Measurements from ENCODE around the gene CLDN10.

DNA sequence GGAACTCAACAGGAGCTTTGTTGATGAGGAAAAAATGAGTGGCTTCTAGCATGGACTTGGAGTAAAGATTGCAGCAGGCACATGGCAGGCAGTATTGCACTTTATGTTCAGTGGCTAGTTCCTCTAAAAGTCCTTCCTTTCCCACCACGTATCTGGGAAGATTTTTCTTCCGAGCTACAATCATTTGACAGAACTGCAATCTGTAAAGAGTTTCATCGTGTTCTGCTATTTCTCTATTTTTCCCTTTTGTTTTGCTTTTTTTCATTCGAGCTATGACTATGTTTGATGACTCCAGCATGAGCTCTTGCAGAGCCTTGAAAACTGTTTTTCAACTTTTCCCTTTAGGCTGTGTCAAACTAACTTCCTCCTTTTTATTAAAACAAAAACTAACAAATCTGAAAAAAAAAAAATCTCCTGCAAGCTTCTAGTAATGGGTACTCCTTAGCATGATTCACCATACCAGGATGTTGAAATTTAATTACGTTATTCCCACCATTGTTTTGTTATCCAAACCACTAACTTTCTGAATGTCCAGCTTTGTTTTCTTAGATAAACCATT lies 12.3 kb downstream of the CLDN10 start:
- no peak for TF ChIP-seq CEBPB (IDR thresholded peaks at IDR 0.05)
- TF ChIP-seq EP300 (IDR thresholded peaks at IDR 0.05; ENCODE audit: borderline replicate concordance) = no peak
- no peak for TF ChIP-seq FOXM1 (IDR thresholded peaks at IDR 0.05; ENCODE audit: borderline replicate concordance, low read depth)
- TF ChIP-seq ZBTB7A (IDR thresholded peaks at IDR 0.05; ENCODE audit: low read depth) = no peak
- no peak for TF ChIP-seq MAX (IDR thresholded peaks at IDR 0.05)

Measured in Ishikawa (cell line).